BLaER1 treated with 17β-estradiol and CSF1 and Interleukin-3, amounts not matched to agents 10 nM and 100 nM (cell line): ENCODE results near the gene SS18.

ENCODE experiments used
- H3K27ac ChIP-seq, 11 experiments: shearing (Covaris generic); formaldehyde crosslinking; 2 replicates each; pipeline ENCODE4 v1.8.1; 2022
- H3K27me3 ChIP-seq, 11 experiments: shearing (Covaris generic); formaldehyde crosslinking; 2 replicates each; pipeline ENCODE4 v1.8.1; 2022
- H3K36me3 ChIP-seq, 11 experiments: shearing (Covaris generic); formaldehyde crosslinking; 2 replicates each; pipeline ENCODE4 v1.8.1; 2022
- H3K4me1 ChIP-seq, 10 experiments: shearing (Covaris generic); formaldehyde crosslinking; 2 replicates each; pipeline ENCODE4 v1.8.1; 2022
- H3K4me2 ChIP-seq, 11 experiments: shearing (Covaris generic); formaldehyde crosslinking; 2 replicates each; pipeline ENCODE4 v1.8.1; 2022
- H3K4me3 ChIP-seq, 10 experiments: shearing (Covaris generic); formaldehyde crosslinking; 2 replicates each; pipeline ENCODE4 v1.8.1; 2022
- H3K9ac ChIP-seq, 11 experiments: shearing (Covaris generic); formaldehyde crosslinking; 2 replicates each; pipeline ENCODE4 v1.8.1; 2022
- H3K9me3 ChIP-seq, 11 experiments: shearing (Covaris generic); formaldehyde crosslinking; replicated peaks in 1 of 11; 2 replicates each; pipeline ENCODE4 v1.8.1; 2022
- H4K20me1 ChIP-seq, 11 experiments: shearing (Covaris generic); formaldehyde crosslinking; 2 replicates each; pipeline ENCODE4 v1.8.1; 2022
- Cebpa-rat ChIP-seq, 11 experiments: shearing (Covaris generic); IDR thresholded peaks; 2 replicates each; pipeline ENCODE4 v1.8.1; 2022

The SS18 gene

GRCh38 chr18:26083099-26083498, 7.3 kb downstream of the SS18 start:
- Histone ChIP-seq H4K20me1 (peaks cover 6 to 72% (median 38%) of the 10 kb centered on the region in 11 experiments; a peak in 18 of 22 replicates), H3K4me2 (no peak overlapping the region), H3K9ac (no peak overlapping the region), H3K4me3 (no peak overlapping the region), H3K27ac (no peak overlapping the region), H3K36me3 (peaks cover 66 to 94% (median 87%) of the 10 kb centered on the region in 11 experiments), H3K9me3 (no peaks in the 10 kb centered on the region), H3K4me1 (peaks cover under 1 to 14% (median 6%) of the 10 kb centered on the region in 10 experiments; a peak in 18 of 20 replicates), H3K27me3 (no peaks in the 10 kb centered on the region)
- TF ChIP-seq Cebpa-rat (IDR thresholded peaks at IDR 0.05), result no peak

- Histone ChIP-seq H3K9ac (no peak overlapping the region), H3K27me3 (no peaks in the 10 kb centered on the region), H3K27ac (no peak overlapping the region), H3K4me3 (no peak overlapping the region), H3K9me3 (no peaks in the 10 kb centered on the region), H3K4me1 (peaks cover 0 to 7% (median 0%) of the 10 kb centered on the region in 10 experiments; a peak in 7 of 20 replicates), H3K36me3 (peaks cover 72 to 100% (median 92%) of the 10 kb centered on the region in 11 experiments), H4K20me1 (peaks cover 0 to 71% (median 33%) of the 10 kb centered on the region in 11 experiments; a peak in 14 of 22 replicates), H3K4me2 (no peak overlapping the region)
- no peak for TF ChIP-seq Cebpa-rat (IDR thresholded peaks at IDR 0.05)
These were observed 7.9 kb downstream of the SS18 start for GRCh38 chr18:26082475-26082874.

- Histone ChIP-seq H3K9me3 (peaks cover 13 to 26% (median 20%) of the 10 kb centered on the region in 11 experiments), H3K9ac (no peak overlapping the region), H3K4me1 (no peaks in the 10 kb centered on the region), H3K36me3 (peaks cover 75 to 100% (median 91%) of the 10 kb centered on the region in 11 experiments), H3K27me3 (no peaks in the 10 kb centered on the region), H4K20me1 (peaks cover 0 to 63% (median 9%) of the 10 kb centered on the region in 11 experiments; a peak in 7 of 22 replicates), H3K4me2 (no peak overlapping the region), H3K27ac (no peak overlapping the region), H3K4me3 (no peak overlapping the region)
- TF ChIP-seq Cebpa-rat (IDR thresholded peaks at IDR 0.05), result no peak
These were observed 16.2 kb downstream of the SS18 start for GRCh38 chr18:26074246-26074645.

GRCh38 chr18:26073758-26074157, 16.7 kb downstream of the SS18 start:
- Histone ChIP-seq H3K9me3 (peaks cover 13 to 26% (median 20%) of the 10 kb centered on the region in 11 experiments), H3K27ac (no peak overlapping the region), H3K4me1 (no peaks in the 10 kb centered on the region), H3K27me3 (no peaks in the 10 kb centered on the region), H3K36me3 (peaks cover 77 to 100% (median 91%) of the 10 kb centered on the region in 11 experiments), H4K20me1 (peaks cover 0 to 61% (median 6%) of the 10 kb centered on the region in 11 experiments; a peak in 7 of 22 replicates), H3K9ac (no peak overlapping the region), H3K4me3 (no peak overlapping the region), H3K4me2 (no peak overlapping the region)
- no peak for TF ChIP-seq Cebpa-rat (IDR thresholded peaks at IDR 0.05)

- Histone ChIP-seq H3K27ac (no peak overlapping the region), H3K9ac (no peak overlapping the region), H3K4me3 (no peak overlapping the region; a peak in 1 of 20 replicates), H4K20me1 (peaks cover 0 to 49% (median 0%) of the 10 kb centered on the region in 11 experiments; a peak in 4 of 22 replicates), H3K4me1 (0 out of 20 replicates have a peak, but pooled peaks cover 0 to 3% (median 0%) of the 10 kb centered on the region in 10 experiments), H3K4me2 (no peak overlapping the region), H3K27me3 (no peaks in the 10 kb centered on the region), H3K9me3 (peaks cover 13 to 26% (median 20%) of the 10 kb centered on the region in 11 experiments), H3K36me3 (peaks cover 77 to 100% (median 90%) of the 10 kb centered on the region in 11 experiments)
- TF ChIP-seq Cebpa-rat (IDR thresholded peaks at IDR 0.05), result no peak
These were observed 18.7 kb downstream of the SS18 start for GRCh38 chr18:26071725-26072124.

GRCh38 chr18:26071020-26071419, 19.4 kb downstream of the SS18 start:
- 0 out of 20 replicates have a peak, but pooled peaks cover 0 to 3% (median 0%) of the 10 kb centered on the region in 10 experiments for H3K4me1 ChIP-seq
- peaks cover 13 to 26% (median 20%) of the 10 kb centered on the region in 11 experiments for H3K9me3 ChIP-seq
- H3K27me3 ChIP-seq, result no peaks in the 10 kb centered on the region
- H3K36me3 ChIP-seq, result peaks cover 78 to 100% (median 89%) of the 10 kb centered on the region in 11 experiments
- H4K20me1 ChIP-seq, result peaks cover 0 to 42% (median 0%) of the 10 kb centered on the region in 11 experiments; a peak in 4 of 22 replicates
- no peak for TF ChIP-seq Cebpa-rat (IDR thresholded peaks at IDR 0.05)
- no peak overlapping the region for H3K27ac ChIP-seq
- no peak overlapping the region for H3K4me2 ChIP-seq
- H3K4me3 ChIP-seq, result no peak overlapping the region
- H3K9ac ChIP-seq, result no peak overlapping the region

GRCh38 chr18:26059357-26059756, 31.1 kb downstream of the SS18 start:
- H3K36me3 ChIP-seq, result peaks cover 64 to 90% (median 83%) of the 10 kb centered on the region in 11 experiments
- H4K20me1 ChIP-seq, result peaks cover 0 to 31% (median 3%) of the 10 kb centered on the region in 11 experiments; a peak in 9 of 22 replicates
- H3K4me1 ChIP-seq, result peaks cover 0 to 3% (median 0%) of the 10 kb centered on the region in 10 experiments; a peak in 1 of 20 replicates
- no peak overlapping the region for H3K27ac ChIP-seq
- no peak overlapping the region for H3K9ac ChIP-seq
- H3K9me3 ChIP-seq, result peaks cover 0 to 4% (median 0%) of the 10 kb centered on the region in 11 experiments; a peak in 3 of 22 replicates
- TF ChIP-seq Cebpa-rat (IDR thresholded peaks at IDR 0.05), result no peak
- no peaks in the 10 kb centered on the region for H3K27me3 ChIP-seq
- no peak overlapping the region for H3K4me2 ChIP-seq
- H3K4me3 ChIP-seq, result no peak overlapping the region

GRCh38 chr18:26057344-26057773, 33.1 kb downstream of the SS18 start:
- Histone ChIP-seq H3K4me2 (no peak overlapping the region), H3K9me3 (peaks cover 0 to 4% (median 0%) of the 10 kb centered on the region in 11 experiments; a peak in 2 of 22 replicates), H3K27ac (no peak overlapping the region), H3K27me3 (no peaks in the 10 kb centered on the region), H4K20me1 (peaks cover 0 to 47% (median 7%) of the 10 kb centered on the region in 11 experiments; a peak in 10 of 22 replicates), H3K36me3 (peaks cover 65 to 94% (median 86%) of the 10 kb centered on the region in 11 experiments), H3K4me3 (no peak overlapping the region), H3K4me1 (peaks cover 0 to 3% (median 0%) of the 10 kb centered on the region in 10 experiments; a peak in 1 of 20 replicates), H3K9ac (no peak overlapping the region)
- TF ChIP-seq Cebpa-rat (IDR thresholded peaks at IDR 0.05), result no peak

- peaks cover 62 to 97% (median 86%) of the 10 kb centered on the region in 11 experiments for H3K36me3 ChIP-seq
- no peak for TF ChIP-seq Cebpa-rat (IDR thresholded peaks at IDR 0.05)
These were observed 34.1 kb downstream of the SS18 start for GRCh38 chr18:26056291-26056690.

More at GRCh38 chr18:26056291-26056690, 34.1 kb downstream of the SS18 start:
- no peak overlapping the region for H3K4me2 ChIP-seq
- H3K9me3 ChIP-seq, result no peaks in the 10 kb centered on the region
- H3K4me3 ChIP-seq, result no peak overlapping the region
- no peak overlapping the region for H3K27ac ChIP-seq
- peaks cover 0 to 53% (median 7%) of the 10 kb centered on the region in 11 experiments; a peak in 10 of 22 replicates for H4K20me1 ChIP-seq
- H3K9ac ChIP-seq, result no peak overlapping the region
- no peaks in the 10 kb centered on the region for H3K4me1 ChIP-seq
- H3K27me3 ChIP-seq, result no peaks in the 10 kb centered on the region
